B cell (primary cell): ENCODE results near the gene TEP1. TPM values are rescaled to one million over a fixed set of nuclear protein-coding genes. Genes with fewer than 3 reads are reported as not detected.

Source experiments
- ATAC-seq: fragments of 200-7000 bp; cut with Tn5 transposase; one replicate; pipeline ENCODE4 v1.10.0; 2021; ENCODE audit warnings: low read depth, mild to moderate bottlenecking, moderate number of reproducible peaks, moderate library complexity
- CTCF ChIA-PET: fragments of 350-600 bp; sonication (Branson Sonifier 250); formaldehyde crosslinking; loops from one replicate; lab custom pipeline; 2021; ENCODE audit warnings: antibody characterized with exemption, inconsistent platforms; lab: Charles Lee
- POLR2A ChIA-PET: fragments of 350-600 bp; sonication (Branson Sonifier 250); formaldehyde crosslinking; loops from one replicate; lab custom pipeline; 2021; ENCODE audit warnings: antibody characterized with exemption; lab: Charles Lee
- DNase-seq: peaks from one replicate; pipeline ENCODE4 v3.0.0; 2013
- H2AFZ ChIP-seq: 2 replicates; pipeline ENCODE4 v1.6.1; 2012; ENCODE audit warnings: mild to moderate bottlenecking, low read depth, low read length; ENCODE audit not compliant: insufficient read depth, poor library complexity, severe bottlenecking
- H3K27ac ChIP-seq, 2 donors: 1 replicate in 1 of 2; 2 replicates in 1 of 2; pipeline ENCODE4 v1.5.1; 2012 to 2013; ENCODE audit warnings: low read length in 2 of 2, mild to moderate bottlenecking in 2 of 2, moderate library complexity in 1 of 2
- H3K27me3 ChIP-seq, 4 experiments: fragments of 200-600 bp in 1 of 4; sonication (generic) in 1 of 4; replicated peaks in 1 of 4; 1 replicate in 2 of 4; 2 replicates in 2 of 4; pipeline versions ENCODE4 v1.6.1 to v1.7.0; 2013 to 2016; ENCODE audit warnings: low read length in 3 of 4, mild to moderate bottlenecking in 2 of 4, mixed read lengths in 1 of 4, moderate library complexity in 1 of 4; ENCODE audit not compliant: insufficient read depth in 4 of 4, control insufficient read depth in 3 of 4; ENCODE audit errors: control extremely low read depth in 1 of 4
- H3K36me3 ChIP-seq, 2 experiments: replicated peaks in 1 of 2; 1 replicate in 1 of 2; 2 replicates in 1 of 2; pipeline versions ENCODE4 v1.6.1 to v1.7.1; 2013; ENCODE audit warnings: low read length in 1 of 2; ENCODE audit not compliant: insufficient read depth in 2 of 2, control insufficient read depth in 1 of 2; ENCODE audit errors: control extremely low read depth in 1 of 2, extremely low read depth in 1 of 2
- H3K4me1 ChIP-seq, 2 donors: fragments of 200-600 bp in 1 of 2; sonication (generic) in 1 of 2; 1 replicate in 1 of 2; 2 replicates in 1 of 2; pipeline versions ENCODE4 v1.5.1 to v1.6.1; 2013 to 2017; ENCODE audit warnings: low read length in 2 of 2; ENCODE audit not compliant: control insufficient read depth in 2 of 2, insufficient read depth in 2 of 2
- H3K4me2 ChIP-seq: replicated peaks from 2 replicates; pipeline ENCODE3; 2012; ENCODE audit warnings: mild to moderate bottlenecking, low read depth, low read length; ENCODE audit not compliant: poor library complexity, severe bottlenecking
- H3K4me3 ChIP-seq, 5 experiments: fragments of 200-600 bp in 1 of 5; sonication (generic) in 1 of 5; 1 replicate in 3 of 5; 2 replicates in 2 of 5; pipeline versions ENCODE4 v1.5.1 to v1.7.0; 2011 to 2016; ENCODE audit warnings: low read length in 4 of 5, mild to moderate bottlenecking in 4 of 5, low read depth in 2 of 5, control low read depth in 1 of 5, moderate library complexity in 1 of 5; ENCODE audit not compliant: insufficient read depth in 1 of 5; ENCODE audit errors: control extremely low read depth in 1 of 5, extremely low read depth in 1 of 5
- H3K79me2 ChIP-seq: fragments of 200-600 bp; sonication (generic); one replicate; pipeline ENCODE4 v1.6.0; 2016; ENCODE audit warnings: low read length; ENCODE audit not compliant: control insufficient read depth, insufficient read depth
- H3K9ac ChIP-seq: fragments of 200-600 bp; sonication (generic); 2 replicates; pipeline ENCODE4 v1.6.1; 2017; ENCODE audit warnings: mild to moderate bottlenecking, low read length, moderate library complexity
- H3K9me3 ChIP-seq, 3 donors: one replicate each; pipeline versions ENCODE4 v1.6.1 to v1.7.1; 2013; ENCODE audit warnings: low read length in 2 of 3; ENCODE audit not compliant: control insufficient read depth in 2 of 3, insufficient read depth in 1 of 3; ENCODE audit errors: control extremely low read depth in 1 of 3
- H4K20me1 ChIP-seq: 2 replicates; pipeline ENCODE4 v1.6.0; 2012; ENCODE audit warnings: mild to moderate bottlenecking, low read length; ENCODE audit not compliant: insufficient read depth, control insufficient read depth, poor library complexity, severe bottlenecking
- H3K27ac Mint-ChIP-seq: one replicate; pipeline ENCODE4 v1.8.0; 2021; ENCODE audit warnings: mixed read lengths
- H3K27me3 Mint-ChIP-seq: one replicate; pipeline ENCODE4 v1.8.0; 2021; ENCODE audit warnings: mixed read lengths
- H3K4me1 Mint-ChIP-seq: one replicate; pipeline ENCODE4 v1.8.0; 2021; ENCODE audit warnings: mixed read lengths
- H3K4me3 Mint-ChIP-seq: one replicate; pipeline ENCODE4 v1.8.0; 2021; ENCODE audit warnings: mixed read lengths
- H3K9me3 Mint-ChIP-seq: one replicate; pipeline ENCODE4 v1.8.0; 2022; ENCODE audit warnings: mixed read lengths; ENCODE audit not compliant: insufficient read depth
- EZH2 ChIP-seq: IDR thresholded peaks from 2 replicates; pipeline ENCODE4 v1.6.1; 2012; ENCODE audit warnings: borderline replicate concordance, low read depth, mild to moderate bottlenecking, moderate library complexity, low read length; ENCODE audit not compliant: insufficient read depth, poor library complexity, severe bottlenecking
- WGBS: methylation state at CpG from one replicate; pipeline ENCODE4 v1.1.5; 2013; ENCODE audit warnings: missing lambda C conversion rate; ENCODE audit not compliant: insufficient coverage; 5-methylcytosine and 5-hydroxymethylcytosine counted together
- intact Hi-C: fragments of 100-400 bp; cut with micrococcal nuclease; formaldehyde crosslinking; loops from one replicate; pipeline ENCODE4 v1.10.0; 2022
- polyA plus RNA-seq: library from polyadenylated mRNA; depleted of rRNA; stranded (reverse); fragments of >200 nt; gene quantifications from 2 replicates; pipeline ENCODE4 v1.2.3, GENCODE V29; 2012
- total RNA-seq, 2 donors: library from RNA; stranded (reverse); fragments of 120-200 nt in 1 of 2; gene quantifications; 1 replicate in 1 of 2; 2 replicates in 1 of 2; pipeline versions ENCODE4 v1.2.3 to v1.2.4, GENCODE V29; 2013 to 2022
- TF ChIP-seq, protein P1 (sequence below): fragments of 200-600 bp; IDR thresholded peaks from one replicate; pipeline ENCODE4 v1.8.0; 2022; ENCODE audit warnings: antibody characterized with exemption, mild to moderate bottlenecking

The TEP1 gene
- total and polyA plus RNA-seq, 2 donors (not counting 1 experiment from before 2014, with no cell fraction given) = 69.9 to 123 TPM

DNA sequence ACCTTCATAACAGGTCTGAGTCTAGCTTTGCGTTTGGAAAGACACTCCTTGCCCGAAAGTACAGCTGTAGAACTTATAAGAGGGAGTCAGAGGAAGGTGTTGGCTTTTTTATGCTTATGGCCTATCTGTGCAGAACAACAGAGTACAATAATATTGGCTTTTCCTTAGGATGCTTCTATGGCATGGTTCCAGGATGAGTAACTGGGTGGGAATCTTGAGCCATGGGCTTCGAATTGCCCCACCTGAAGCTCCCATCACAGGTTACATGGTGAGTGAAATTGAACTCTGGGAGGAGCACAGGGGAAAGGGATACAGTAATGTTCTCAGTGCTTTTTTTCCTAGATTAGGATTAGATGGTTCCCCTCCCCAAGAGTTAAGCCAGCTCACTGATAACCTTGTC lies 56.9 kb downstream of the TEP1 start:
- H3K36me3 ChIP-seq = peaks cover 12 to 43% of the 10 kb centered on the region in 2 experiments
- no peak for DNase-seq

DNA sequence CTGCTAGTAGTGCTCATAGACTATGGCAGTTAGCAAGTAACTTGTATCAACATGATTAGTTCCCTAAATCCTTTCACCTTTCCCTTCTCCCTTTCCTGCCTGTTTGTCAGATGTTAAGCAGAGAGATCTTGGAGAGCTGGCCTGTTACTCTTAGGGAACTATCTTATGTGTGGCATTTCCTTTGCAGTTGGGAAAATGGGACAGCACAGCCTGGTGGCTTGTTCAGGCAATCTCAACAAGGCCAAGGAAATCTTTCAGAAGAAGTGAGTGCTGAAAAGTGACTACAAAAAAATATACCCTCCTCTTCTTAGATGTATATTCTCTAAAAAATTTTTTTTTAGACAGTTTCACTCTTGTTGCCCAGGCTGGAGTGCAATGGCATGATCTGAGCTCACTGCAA lies 62.4 kb downstream of the TEP1 start:
- peaks cover 7% of the 10 kb centered on the region for H3K79me2 ChIP-seq
- no peak overlapping the region for H3K4me3 ChIP-seq
- no peak for DNase-seq
- Mint-ChIP-seq H3K27ac (peak overlapping the region; percentile 43), H3K9me3 (no peaks in the 10 kb centered on the region), H3K27me3 (no peaks in the 10 kb centered on the region), H3K4me3 (no peak overlapping the region), H3K4me1 (no peaks in the 10 kb centered on the region)
- H3K4me2 ChIP-seq = no peak overlapping the region
- ATAC-seq = no peak
- H3K9me3 ChIP-seq = no peaks in the 10 kb centered on the region
- H3K27me3 ChIP-seq = no peaks in the 10 kb centered on the region
- no peaks in the 10 kb centered on the region for H3K4me1 ChIP-seq
- no peak overlapping the region for H3K9ac ChIP-seq
- TF ChIP-seq, protein P1, sequence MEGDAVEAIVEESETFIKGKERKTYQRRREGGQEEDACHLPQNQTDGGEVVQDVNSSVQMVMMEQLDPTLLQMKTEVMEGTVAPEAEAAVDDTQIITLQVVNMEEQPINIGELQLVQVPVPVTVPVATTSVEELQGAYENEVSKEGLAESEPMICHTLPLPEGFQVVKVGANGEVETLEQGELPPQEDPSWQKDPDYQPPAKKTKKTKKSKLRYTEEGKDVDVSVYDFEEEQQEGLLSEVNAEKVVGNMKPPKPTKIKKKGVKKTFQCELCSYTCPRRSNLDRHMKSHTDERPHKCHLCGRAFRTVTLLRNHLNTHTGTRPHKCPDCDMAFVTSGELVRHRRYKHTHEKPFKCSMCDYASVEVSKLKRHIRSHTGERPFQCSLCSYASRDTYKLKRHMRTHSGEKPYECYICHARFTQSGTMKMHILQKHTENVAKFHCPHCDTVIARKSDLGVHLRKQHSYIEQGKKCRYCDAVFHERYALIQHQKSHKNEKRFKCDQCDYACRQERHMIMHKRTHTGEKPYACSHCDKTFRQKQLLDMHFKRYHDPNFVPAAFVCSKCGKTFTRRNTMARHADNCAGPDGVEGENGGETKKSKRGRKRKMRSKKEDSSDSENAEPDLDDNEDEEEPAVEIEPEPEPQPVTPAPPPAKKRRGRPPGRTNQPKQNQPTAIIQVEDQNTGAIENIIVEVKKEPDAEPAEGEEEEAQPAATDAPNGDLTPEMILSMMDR = no peak
- no peak for TF ChIP-seq EZH2
- H4K20me1 ChIP-seq = no peaks in the 10 kb centered on the region
- H3K27ac ChIP-seq = no peak overlapping the region
- POLR2A ChIA-PET = no interaction called here
- H3K36me3 ChIP-seq = peaks cover 10 to 34% of the 10 kb centered on the region in 2 experiments
- H2AFZ ChIP-seq = no peak overlapping the region
- intact Hi-C loops = no loop called here
- CTCF ChIA-PET = interaction anchor here (1.3 to 4.2 kb wide), 2 partner anchors 11 to 24 kb away, joined by 3 to 36 read pairs; no protein-coding TSS in a partner anchor

More for the DNA sequence above, 56.9 kb downstream of the TEP1 start:
- H3K4me1 ChIP-seq = no peaks in the 10 kb centered on the region
- CTCF ChIA-PET = interaction anchor here (1.2 kb wide), 1 partner anchor 58 kb away, joined by 3 read pairs; no protein-coding TSS in a partner anchor
- TF ChIP-seq EZH2 = no peak
- TF ChIP-seq, protein P1 = no peak
- no peak overlapping the region for H3K4me3 Mint-ChIP-seq
- no peaks in the 10 kb centered on the region for H3K27me3 ChIP-seq
- H3K27me3 Mint-ChIP-seq = no peaks in the 10 kb centered on the region
- H3K9me3 Mint-ChIP-seq = no peaks in the 10 kb centered on the region
- no peak overlapping the region for H3K4me3 ChIP-seq
- intact Hi-C loops = no loop called here
- no peaks in the 10 kb centered on the region for H3K79me2 ChIP-seq
- WGBS = 86% methylated on average over 2 of the region's 3 CpGs
- no peaks in the 10 kb centered on the region for H3K9me3 ChIP-seq
- no peak overlapping the region for H3K4me2 ChIP-seq
- POLR2A ChIA-PET = interaction anchor here (0.6 kb wide), 1 partner anchor 11 kb away, joined by 4 read pairs; no protein-coding TSS in a partner anchor
- no peak overlapping the region for H3K27ac Mint-ChIP-seq
- no peak overlapping the region for H2AFZ ChIP-seq
- H3K4me1 Mint-ChIP-seq = peaks cover 6% of the 10 kb centered on the region
- H4K20me1 ChIP-seq = no peaks in the 10 kb centered on the region
- H3K27ac ChIP-seq = no peak overlapping the region
- no peak for ATAC-seq
- no peak overlapping the region for H3K9ac ChIP-seq
